ENCODE results near the gene PHKB.

PHKB gene

GRCh38 chr16:47699106-47699505 is 238.0 kb downstream of the PHKB start:
- no peak for DNase-seq

GRCh38 chr16:47700857-47701587 is 239.9 kb downstream of the PHKB start:
- no peak for DNase-seq

- DNase-seq = no peak
Observed at GRCh38 chr16:47705266-47705665, 244.1 kb downstream of the PHKB start.

- no peak for DNase-seq
Observed at GRCh38 chr16:47711809-47712208, 250.7 kb downstream of the PHKB start.

- no peak for DNase-seq
Observed at GRCh38 chr16:47712276-47713224, 251.4 kb downstream of the PHKB start.

- peak; percentile 36 for DNase-seq
Observed at GRCh38 chr16:47713225-47713595, 252.1 kb downstream of the PHKB start.

GRCh38 chr16:47715442-47716083 is 254.4 kb downstream of the PHKB start:
- no peak for DNase-seq

GRCh38 chr16:47716571-47716970 is 255.4 kb downstream of the PHKB start:
- no peak for DNase-seq

- DNase-seq = no peak
Observed at GRCh38 chr16:47719713-47720112, 258.6 kb downstream of the PHKB start.

- DNase-seq = no peak
Observed at GRCh38 chr16:47721006-47721637, 260.0 kb downstream of the PHKB start.

GRCh38 chr16:47722046-47722445 is 260.9 kb downstream of the PHKB start:
- DNase-seq = no peak

GRCh38 chr16:47724115-47724785 is 263.1 kb downstream of the PHKB start:
- no peak for DNase-seq

- no peak for DNase-seq
Observed at GRCh38 chr16:47725188-47725695, 264.1 kb downstream of the PHKB start.

GRCh38 chr16:47726031-47726675 is 265.0 kb downstream of the PHKB start:
- no peak for DNase-seq

- no peak for DNase-seq
Observed at GRCh38 chr16:47727131-47727530, 266.0 kb downstream of the PHKB start.

GRCh38 chr16:47728205-47728604 is 267.1 kb downstream of the PHKB start:
- DNase-seq = no peak

GRCh38 chr16:47729701-47730100 is 268.6 kb downstream of the PHKB start:
- DNase-seq = no peak

GRCh38 chr16:47731252-47731651 is 270.1 kb downstream of the PHKB start:
- no peak for DNase-seq

- DNase-seq = no peak
Observed at GRCh38 chr16:47732122-47732521, 271.0 kb downstream of the PHKB start.

- peak; percentile 50 for DNase-seq
Observed at GRCh38 chr16:47732523-47733111, 271.5 kb downstream of the PHKB start.
